H1 (cell line): ENCODE results near the gene VENTX. TPM values are rescaled to one million over a fixed set of nuclear protein-coding genes. Genes with fewer than 3 reads are reported as not detected.
"Not testable (repeated sequence)": the region's sequence is repeated elsewhere in the genome, so short reads cannot be mapped to it uniquely, and the experiment has no call there.

ENCODE experiments used
- CTCF ChIA-PET: fragments of 300-600 bp; sonication (Branson Sonifier 250); formaldehyde crosslinking; loops from one replicate; lab custom pipeline; 2021; ENCODE audit not compliant: partially characterized antibody; lab: Charles Lee
- POLR2A ChIA-PET: fragments of 300-600 bp; sonication (Branson Sonifier 250); formaldehyde crosslinking; loops from one replicate; lab custom pipeline; 2021; ENCODE audit warnings: inconsistent platforms; ENCODE audit not compliant: partially characterized antibody; lab: Charles Lee
- DNase-seq, 2 experiments: peaks; one replicate each; pipeline versions ENCODE4 v3.0.0 to v3.0.0-alpha.2; 2010 to 2022; ENCODE audit warnings: low spot score in 2 of 2, low read depth in 1 of 2, mixed read lengths in 1 of 2
- FAIRE-seq: peaks from 2 replicates; lab custom pipeline; 2011; peaks lifted over from hg19 to GRCh38; lab: Jason Lieb, UNC
- H2AFZ ChIP-seq: 2 replicates; pipeline ENCODE4 v1.8.1; 2012; ENCODE audit warnings: low read length, inconsistent platforms
- H2AK5ac ChIP-seq: 2 replicates; pipeline ENCODE4 v1.6.1; 2013; ENCODE audit warnings: low read depth, low read length
- H2BK120ac ChIP-seq: replicated peaks from 2 replicates; pipeline ENCODE3; 2013; ENCODE audit warnings: low read depth, low read length, inconsistent platforms
- H2BK12ac ChIP-seq: 2 replicates; pipeline ENCODE4 v1.6.1; 2013; ENCODE audit warnings: low read depth, low read length
- H2BK15ac ChIP-seq: 2 replicates; pipeline ENCODE4 v1.6.1; 2013; ENCODE audit warnings: low read length
- H2BK20ac ChIP-seq: 2 replicates; pipeline ENCODE4 v1.6.1; 2013; ENCODE audit warnings: low read length
- H2BK5ac ChIP-seq: 2 replicates; pipeline ENCODE4 v1.6.1; 2013; ENCODE audit warnings: low read depth, low read length
- H3K14ac ChIP-seq: 2 replicates; pipeline ENCODE4 v1.6.1; 2013; ENCODE audit warnings: inconsistent platforms; ENCODE audit not compliant: insufficient read length
- H3K18ac ChIP-seq: 2 replicates; pipeline ENCODE4 v1.6.1; 2013; ENCODE audit warnings: low read length; ENCODE audit errors: extremely low read depth
- H3K23ac ChIP-seq: 2 replicates; pipeline ENCODE4 v1.6.1; 2013; ENCODE audit warnings: inconsistent platforms; ENCODE audit not compliant: insufficient read length
- H3K23me2 ChIP-seq: 2 replicates; pipeline ENCODE4 v1.6.1; 2013; ENCODE audit warnings: low read depth, low read length
- H3K27ac ChIP-seq: 2 replicates; pipeline ENCODE4 v1.6.1; 2011; ENCODE audit warnings: low read depth, low read length, inconsistent platforms
- H3K27me3 ChIP-seq, 4 experiments: replicated peaks in 1 of 4; 1 replicate in 1 of 4; 2 replicates in 3 of 4; pipeline versions ENCODE4 v1.6.1 to v1.8.1; 2011 to 2013; ENCODE audit warnings: low read length in 3 of 4, mild to moderate bottlenecking in 3 of 4, inconsistent platforms in 2 of 4, mixed read lengths in 2 of 4, moderate library complexity in 1 of 4; ENCODE audit not compliant: control insufficient read depth in 3 of 4, insufficient read depth in 3 of 4; ENCODE audit errors: extremely low read depth in 1 of 4
- H3K36me3 ChIP-seq, 4 experiments: 2 replicates each; pipeline versions ENCODE4 v1.6.1 to v1.8.1; 2011 to 2013; ENCODE audit warnings: mild to moderate bottlenecking in 4 of 4, low read length in 3 of 4, moderate library complexity in 2 of 4, control low read depth in 1 of 4, inconsistent platforms in 1 of 4; ENCODE audit not compliant: insufficient read depth in 4 of 4, control insufficient read depth in 2 of 4
- H3K4ac ChIP-seq: replicated peaks from 2 replicates; pipeline ENCODE3; 2013; ENCODE audit warnings: low read length, low read depth, mixed read lengths, inconsistent platforms; ENCODE audit not compliant: insufficient read length
- H3K4me1 ChIP-seq, 4 experiments: replicated peaks in 1 of 4; 1 replicate in 1 of 4; 2 replicates in 3 of 4; pipeline versions ENCODE4 v1.6.1 to v1.8.1; 2011 to 2013; ENCODE audit warnings: low read length in 3 of 4, inconsistent platforms in 2 of 4, mixed read lengths in 1 of 4; ENCODE audit not compliant: insufficient read depth in 4 of 4, control insufficient read depth in 3 of 4
- H3K4me2 ChIP-seq, 2 experiments: 2 replicates each; pipeline versions ENCODE4 v1.6.1 to v1.8.1; 2011 to 2013; ENCODE audit warnings: low read depth in 2 of 2, low read length in 2 of 2, control low read depth in 1 of 2, inconsistent platforms in 1 of 2, mild to moderate bottlenecking in 1 of 2; ENCODE audit not compliant: insufficient read depth in 1 of 2
- H3K4me3 ChIP-seq, 4 experiments: fragments of 200-600, 300-600 bp in 1 of 4; sonication (generic), shearing (Covaris generic), sonication (Bioruptor Twin) in 1 of 4; 2 replicates each; pipeline versions ENCODE4 v1.5.1 to v1.8.1; 2011 to 2016; ENCODE audit warnings: low read length in 4 of 4, low read depth in 3 of 4, control low read depth in 2 of 4, inconsistent platforms in 2 of 4, mild to moderate bottlenecking in 2 of 4, mixed read lengths in 1 of 4, moderate library complexity in 1 of 4; ENCODE audit not compliant: insufficient read depth in 2 of 4; ENCODE audit errors: extremely low read depth in 1 of 4
- H3K56ac ChIP-seq: replicated peaks from 2 replicates; pipeline ENCODE3; 2013; ENCODE audit warnings: low read depth, mild to moderate bottlenecking, mixed read lengths, low read length, inconsistent platforms; ENCODE audit not compliant: insufficient read length
- H3K79me1 ChIP-seq: 2 replicates; pipeline ENCODE4 v1.6.1; 2013; ENCODE audit warnings: low read depth, low read length, control low read depth
- H3K79me2 ChIP-seq, 2 experiments: 2 replicates each; pipeline versions ENCODE4 v1.6.1 to v1.8.1; 2012 to 2013; ENCODE audit warnings: low read length in 2 of 2, mild to moderate bottlenecking in 2 of 2, inconsistent platforms in 1 of 2; ENCODE audit not compliant: insufficient read depth in 2 of 2, control insufficient read depth in 1 of 2
- H3K9ac ChIP-seq, 4 experiments: replicated peaks in 1 of 4; 1 replicate in 1 of 4; 2 replicates in 3 of 4; pipeline versions ENCODE4 v1.6.1 to v1.8.1; 2011 to 2013; ENCODE audit warnings: low read depth in 3 of 4, low read length in 3 of 4, control low read depth in 2 of 4, mild to moderate bottlenecking in 2 of 4, moderate library complexity in 2 of 4, inconsistent platforms in 1 of 4; ENCODE audit errors: extremely low read depth in 1 of 4
- H3K9me3 ChIP-seq, 2 experiments: 2 replicates each; pipeline versions ENCODE4 v1.6.1 to v1.8.1; 2012 to 2013; ENCODE audit warnings: mild to moderate bottlenecking in 2 of 2, moderate library complexity in 2 of 2, control low read depth in 1 of 2, inconsistent platforms in 1 of 2, low read depth in 1 of 2, low read length in 1 of 2, mixed read lengths in 1 of 2; ENCODE audit not compliant: insufficient read depth in 2 of 2
- H4K20me1 ChIP-seq, 2 experiments: replicated peaks in 1 of 2; 2 replicates each; pipeline versions ENCODE3 to v1.8.1; 2011 to 2013; ENCODE audit warnings: inconsistent platforms in 2 of 2, low read length in 2 of 2, mild to moderate bottlenecking in 1 of 2; ENCODE audit not compliant: insufficient read depth in 2 of 2, control insufficient read depth in 1 of 2
- H4K5ac ChIP-seq: 2 replicates; pipeline ENCODE4 v1.6.1; 2013; ENCODE audit warnings: low read length, low read depth, mixed read lengths, inconsistent platforms; ENCODE audit not compliant: insufficient read length
- H4K8ac ChIP-seq: 2 replicates; pipeline ENCODE4 v1.8.0; 2013; ENCODE audit warnings: mild to moderate bottlenecking, moderate library complexity, low read length, inconsistent platforms; ENCODE audit not compliant: insufficient read depth; ENCODE audit errors: extremely low read depth
- H4K91ac ChIP-seq: replicated peaks from 2 replicates; pipeline ENCODE3; 2013; ENCODE audit warnings: low read length, mixed read lengths, inconsistent platforms; ENCODE audit not compliant: insufficient read length
- WGBS, 2 experiments: shearing (Covaris generic) in 1 of 2; methylation state at CpG; one replicate each; pipeline versions ENCODE4 v1.1.6 to v1.1.7; 2013 to 2015; ENCODE audit warnings: low lambda C conversion rate in 2 of 2, mixed read lengths in 2 of 2, inconsistent platforms in 1 of 2, low coverage in 1 of 2, missing lambda C conversion rate in 1 of 2; ENCODE audit not compliant: insufficient replicate concordance in 2 of 2, insufficient coverage in 1 of 2, insufficient read length in 1 of 2; ENCODE audit errors: extremely low coverage in 1 of 2, missing lambda C conversion rate in 1 of 2; 5-methylcytosine and 5-hydroxymethylcytosine counted together
- polyA plus RNA-seq, 7 experiments: library from polyadenylated mRNA; depleted of rRNA in 3 of 7; stranded (reverse) in 5 of 7; unstranded in 2 of 7; fragments of >200 nt in 5 of 7; fragments of 200-250 nt in 2 of 7; gene quantifications; 1 replicate in 5 of 7; 2 replicates in 1 of 7; 4 replicates in 1 of 7; pipeline versions ENCODE4 v1.2.1 to v1.2.3, GENCODE V29; 2011 to 2013; ENCODE audit warnings: missing spikeins in 2 of 7, mixed read lengths in 2 of 7
- total RNA-seq: library from RNA; stranded (reverse); fragmentation: NEBNext Ultra II Directional; extraction: Animal tissue kit (Norgen Biotek cat#: 25700); gene quantifications from 2 replicates; pipeline ENCODE4 v1.2.1, GENCODE V29; 2021

The VENTX gene
- total and polyA plus RNA-seq, 2 of the 8 experiments (the other 6 are each of a cell fraction or from before 2014, with no cell fraction given), result 5.6 TPM

GRCh38 chr10:133234796-133235195 lies 2.9 kb upstream of the VENTX start:
- H3K9me3 ChIP-seq, H3K79me1 ChIP-seq, H3K18ac ChIP-seq, H3K79me2 ChIP-seq, H3K9ac ChIP-seq, H4K5ac ChIP-seq, H3K4ac ChIP-seq, H3K14ac ChIP-seq, H3K56ac ChIP-seq, H2BK5ac ChIP-seq, CTCF ChIA-PET, H2BK20ac ChIP-seq, H4K91ac ChIP-seq, H4K8ac ChIP-seq, H3K27ac ChIP-seq, H2AK5ac ChIP-seq, H3K23ac ChIP-seq, H2BK15ac ChIP-seq, H2BK120ac ChIP-seq, DNase-seq, H4K20me1 ChIP-seq, H2AFZ ChIP-seq: not testable (repeated sequence)
- FAIRE-seq, result peak; percentile 91
- Histone ChIP-seq H3K4me3 (peak overlapping the region in 1 of 4 experiments; percentile 62; a peak in 2 of 8 replicates), H3K36me3 (peaks cover 0 to 12% (median 4%) of the 10 kb centered on the region in 4 experiments; a peak in 3 of 8 replicates), H3K4me2 (peak overlapping the region in 1 of 2 experiments; percentile 91; a peak in 1 of 4 replicates), H3K23me2 (peaks cover 17% of the 10 kb centered on the region; the same call in 1 of the 2 replicates), H3K27me3 (peaks cover 37 to 63% (median 59%) of the 10 kb centered on the region in 4 experiments), H3K4me1 (peaks cover 3 to 41% (median 21%) of the 10 kb centered on the region in 4 experiments), H2BK12ac (0 out of 2 replicates have a peak overlapping the region, but pooled peaks have one; percentile 23)
- WGBS, 2 experiments, result 80% methylated on average over 8 of the region's 10 CpGs; no CpG with 5 or more reads in 1 of the 2 experiments
- POLR2A ChIA-PET, result interaction anchor here (1.5 kb wide), 1 partner anchor 9 kb away, joined by 3 read pairs; no protein-coding TSS in a partner anchor
